GM18909 (cell line): ENCODE measurements around the gene HNRNPA1L2.
"Not testable (repeated sequence)": the region's sequence is repeated elsewhere in the genome, so short reads cannot be mapped to it uniquely, and the experiment has no call there.

Experiments
- ATAC-seq: cut with Tn5 transposase; IDR thresholded peaks from one replicate; pipeline ENCODE4 v1.9.1; 2021; ENCODE audit warnings: mild to moderate bottlenecking; ENCODE audit not compliant: unreplicated experiment, poor library complexity

Gene HNRNPA1L2

DNA sequence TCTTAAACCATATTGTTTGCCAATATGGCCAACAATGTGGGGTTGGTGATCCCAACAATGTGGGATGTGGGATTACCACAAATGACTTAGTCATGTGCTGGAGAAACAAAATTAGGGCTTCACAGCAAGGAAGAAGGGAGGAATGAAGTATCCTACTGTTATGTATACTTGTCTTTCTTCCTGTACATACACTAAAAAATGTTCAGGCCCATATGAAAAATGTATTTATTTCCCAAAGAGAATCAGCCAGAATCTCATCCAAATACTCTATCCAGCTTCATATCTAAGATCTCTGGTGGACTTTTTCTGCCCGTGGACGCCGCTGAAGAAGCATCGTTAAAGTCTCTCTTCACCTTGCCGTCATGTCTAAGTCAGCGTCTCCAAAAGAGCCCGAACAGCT lies at the start of gene HNRNPA1L2:
HNRNPA1L2 (plus strand) TSS at position 301 of the 400 bp plus-strand sequence; CDS start at position 363, 62 bp downstream.
- no peak for ATAC-seq

DNA sequence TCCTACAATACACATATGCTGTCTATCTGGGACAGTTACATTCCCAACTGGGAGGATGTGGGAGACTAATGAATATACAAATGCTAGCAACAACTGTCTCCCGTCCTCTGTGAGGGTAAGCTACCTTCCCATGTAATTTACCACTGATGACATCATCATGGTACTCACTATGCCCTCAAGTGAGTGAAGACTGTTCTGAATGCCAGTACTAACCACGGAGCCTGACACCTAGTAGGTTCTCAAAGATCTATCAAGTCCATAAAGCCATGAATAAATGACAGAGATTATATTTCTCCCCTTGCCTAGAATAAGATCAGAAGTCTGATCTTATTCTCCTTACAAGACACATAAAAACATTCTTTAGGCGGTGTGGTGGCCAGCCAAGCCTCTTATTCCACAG lies 49.1 kb upstream of the HNRNPA1L2 start:
- not testable (repeated sequence) for ATAC-seq

DNA sequence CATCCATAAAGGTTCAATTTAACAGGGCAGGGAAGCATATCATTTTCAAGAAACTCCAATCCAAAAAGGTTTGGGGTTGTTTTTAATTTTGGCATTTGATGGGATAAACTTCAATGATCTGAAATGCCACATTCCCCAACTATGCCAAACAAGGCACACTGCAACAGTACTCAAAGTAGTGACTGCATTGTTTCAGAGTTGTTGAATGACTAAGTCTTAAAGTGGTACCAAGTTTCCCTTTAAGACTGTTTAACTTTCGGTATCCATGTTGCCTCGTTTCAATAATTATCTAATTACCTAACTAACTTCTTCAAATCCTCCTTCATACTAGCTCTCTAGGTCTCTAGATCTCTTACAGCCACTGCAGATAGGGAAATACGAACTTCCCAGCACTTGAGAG lies 48.4 kb upstream of the HNRNPA1L2 start:
- ATAC-seq: not testable (repeated sequence)

DNA sequence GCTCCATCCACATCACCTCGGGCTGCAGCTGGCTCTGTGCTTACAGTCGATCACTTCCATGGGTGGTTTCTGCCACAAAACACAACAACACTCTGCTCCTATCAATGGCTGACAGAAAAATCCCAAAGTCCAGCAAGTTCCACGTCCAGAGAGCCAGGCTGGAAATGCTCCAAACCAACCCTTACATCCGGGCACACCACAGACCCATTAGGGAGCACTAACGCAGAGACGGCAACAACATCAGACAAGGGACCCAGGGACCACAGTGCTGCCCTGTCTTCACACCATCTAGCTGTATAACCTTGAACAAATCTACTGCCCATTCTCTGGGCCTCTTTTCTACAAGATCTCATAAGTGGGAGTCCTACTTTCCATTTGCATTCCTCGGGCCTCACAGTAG lies 47.9 kb upstream of the HNRNPA1L2 start:
- ATAC-seq: not testable (repeated sequence)

DNA sequence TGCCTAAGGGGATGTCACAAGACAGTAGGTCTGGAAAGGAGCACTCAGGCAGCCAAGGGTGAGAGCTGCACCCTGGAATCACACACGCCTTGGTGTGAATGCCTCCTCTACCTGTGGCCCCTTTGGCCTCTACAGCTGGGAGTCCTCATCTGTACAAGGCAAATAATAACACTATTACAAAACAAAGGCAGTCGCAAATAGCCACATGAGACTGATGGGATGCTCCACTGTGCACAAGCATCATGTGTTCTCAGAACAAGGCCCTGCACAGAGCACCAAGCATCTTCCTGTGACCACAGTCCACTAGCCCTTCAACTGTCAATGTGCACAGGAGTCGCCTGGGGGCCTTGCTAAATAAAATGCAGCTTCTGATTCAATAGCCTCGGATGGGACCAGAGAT lies 44.6 kb upstream of the HNRNPA1L2 start:
- ATAC-seq: no peak

DNA sequence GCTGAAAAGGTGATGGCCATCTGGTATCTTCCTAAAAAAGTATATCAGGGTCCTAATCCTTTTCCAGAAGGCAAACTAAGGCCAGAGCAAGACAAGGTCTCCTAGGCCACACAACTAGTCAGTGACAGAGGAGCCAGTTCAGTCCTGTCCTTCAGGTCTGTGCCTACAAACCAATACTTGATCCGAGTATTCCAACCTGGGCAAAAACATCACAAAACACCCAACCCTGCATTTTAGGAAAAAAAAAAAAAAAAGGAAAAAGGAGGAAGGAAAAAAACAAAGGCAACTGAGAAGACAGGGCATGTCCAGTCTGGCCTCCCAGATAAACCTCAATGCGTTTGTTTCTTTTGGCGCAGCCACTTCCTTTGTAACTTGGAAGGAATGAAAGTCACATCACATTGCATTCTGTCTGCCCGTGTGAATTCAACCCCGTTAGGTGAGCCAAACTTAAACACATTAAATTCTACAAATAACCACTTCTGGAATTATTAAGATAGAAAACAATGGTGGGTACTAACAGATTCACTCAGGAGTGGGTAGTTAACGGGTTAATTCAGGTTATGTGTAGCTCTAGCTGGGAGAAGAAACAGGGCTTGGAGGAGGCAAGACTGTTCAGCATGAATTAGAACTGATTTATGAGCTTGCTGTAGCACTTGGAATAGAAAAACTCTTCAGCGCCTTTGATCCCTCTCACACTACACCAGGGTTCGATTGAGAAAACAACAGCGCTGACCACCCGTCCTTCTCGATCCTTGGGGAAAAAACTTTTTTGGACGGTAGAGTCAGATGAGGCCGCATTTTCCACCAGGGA lies 43.0 kb upstream of the HNRNPA1L2 start:
- ATAC-seq: peak; percentile 25

DNA sequence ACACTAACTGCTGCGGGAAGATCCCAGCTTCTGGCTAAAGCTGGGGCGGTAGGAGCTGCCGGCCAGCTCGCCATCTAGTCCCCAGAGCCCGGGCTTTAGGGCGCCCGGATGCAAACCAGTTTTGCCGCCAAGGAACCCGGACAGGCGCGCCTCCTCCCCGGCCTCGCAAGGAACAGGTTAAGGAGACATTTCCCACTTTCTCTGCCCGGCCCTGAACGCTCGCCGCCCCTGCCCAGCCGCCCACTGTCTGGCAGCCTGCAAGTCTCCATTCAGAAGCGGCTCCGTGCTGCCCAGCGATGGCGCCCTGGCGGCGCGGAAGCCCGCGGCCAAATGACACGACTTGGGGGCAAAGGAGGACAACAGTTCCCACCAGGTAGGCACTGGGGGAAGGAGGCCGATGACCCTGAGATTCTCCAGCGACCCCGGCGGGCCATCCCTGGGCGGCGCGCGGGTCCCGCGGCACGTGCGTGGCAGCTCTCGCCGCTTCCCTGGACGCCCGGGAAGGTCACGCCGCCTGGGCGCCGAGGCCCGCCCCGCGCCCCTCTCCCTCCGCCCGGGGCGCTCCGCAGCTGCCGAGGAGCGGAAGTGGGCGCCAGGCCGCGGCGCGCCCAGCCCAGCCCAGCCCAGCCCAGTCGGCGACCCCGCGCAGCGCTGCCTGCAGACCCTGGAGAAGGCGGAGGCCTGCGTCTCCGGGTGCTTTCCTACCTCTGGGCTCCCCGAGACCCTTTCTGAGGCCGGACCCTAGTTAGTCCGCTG lies 42.2 kb upstream of the HNRNPA1L2 start:
- peak; percentile 74 for ATAC-seq

DNA sequence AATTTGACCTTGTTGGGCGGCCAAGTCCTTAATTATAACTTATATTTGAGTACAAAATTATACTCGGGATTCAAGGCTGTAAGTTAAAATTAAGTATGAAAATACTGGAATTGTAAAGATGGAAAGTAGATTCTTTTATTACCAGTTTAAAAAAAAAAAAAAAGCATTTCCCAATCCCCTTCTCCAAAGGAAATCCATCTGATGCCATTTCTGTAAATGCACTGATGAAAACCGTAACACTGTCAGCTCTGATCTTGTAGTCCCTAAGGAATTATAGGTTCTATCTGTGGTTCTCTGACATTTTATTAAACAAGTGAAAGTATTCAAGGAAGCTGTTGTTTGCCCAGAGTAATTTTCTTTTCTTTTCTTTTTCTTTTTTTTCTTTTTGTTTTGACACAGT lies 41.6 kb upstream of the HNRNPA1L2 start:
- ATAC-seq: no peak

DNA sequence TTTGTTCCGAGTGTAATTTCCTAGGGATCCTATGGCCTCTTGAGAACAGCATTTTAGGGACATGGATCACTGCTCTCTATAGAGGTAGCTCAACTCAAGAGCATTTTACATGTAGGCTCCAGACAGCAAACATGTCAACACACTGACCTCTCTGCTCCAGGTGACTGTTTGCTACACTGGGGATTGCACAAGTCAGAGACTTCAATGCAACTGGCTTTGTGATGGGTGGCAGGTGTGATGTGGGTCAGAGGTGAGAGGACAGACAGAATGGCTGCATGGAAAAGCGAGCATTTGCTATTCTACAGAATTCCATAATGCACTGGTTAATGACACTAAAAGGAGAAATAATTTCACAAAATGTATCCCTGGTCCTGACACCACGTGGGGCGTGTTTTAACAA lies 38.9 kb upstream of the HNRNPA1L2 start:
- not testable (repeated sequence) for ATAC-seq

DNA sequence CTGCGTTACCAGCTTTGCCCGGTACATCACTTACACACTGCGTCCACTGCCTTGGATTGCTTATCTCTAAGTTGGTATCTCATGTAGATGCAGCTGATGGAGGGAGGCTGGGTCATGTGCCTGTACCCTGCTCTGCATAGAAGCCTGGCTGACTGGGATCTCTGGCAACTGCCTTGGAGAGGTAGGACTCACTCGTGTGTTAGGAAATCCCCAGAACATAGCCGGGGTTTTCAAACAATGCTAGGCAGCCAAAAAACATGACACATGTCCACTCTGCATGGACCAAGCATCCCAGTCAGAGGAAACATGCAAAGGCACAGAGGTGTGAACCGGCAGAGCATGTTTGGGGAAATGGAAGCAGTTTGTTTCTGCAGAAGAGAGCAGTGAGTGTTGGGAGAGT lies 36.1 kb upstream of the HNRNPA1L2 start:
- not testable (repeated sequence) for ATAC-seq

DNA sequence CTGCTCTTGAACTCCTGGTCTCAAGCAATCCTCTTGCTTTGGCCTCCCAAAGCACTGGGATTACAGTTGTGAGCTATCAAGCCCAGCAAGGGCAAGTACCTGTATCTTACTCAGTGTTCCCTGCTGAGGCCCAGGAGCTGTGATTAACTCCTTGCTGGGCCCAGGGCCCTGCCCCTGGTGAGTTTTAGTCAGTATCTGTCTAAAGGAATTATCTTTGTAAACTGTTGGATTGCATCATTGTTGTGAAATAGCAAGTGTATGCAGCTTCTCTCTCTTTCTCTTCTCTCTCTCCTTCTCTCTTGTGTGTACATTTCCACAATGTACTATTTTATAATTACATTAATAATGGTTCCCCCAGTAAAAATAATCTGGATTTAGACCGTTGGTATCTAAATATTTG lies 35.4 kb upstream of the HNRNPA1L2 start:
- ATAC-seq: not testable (repeated sequence)

DNA sequence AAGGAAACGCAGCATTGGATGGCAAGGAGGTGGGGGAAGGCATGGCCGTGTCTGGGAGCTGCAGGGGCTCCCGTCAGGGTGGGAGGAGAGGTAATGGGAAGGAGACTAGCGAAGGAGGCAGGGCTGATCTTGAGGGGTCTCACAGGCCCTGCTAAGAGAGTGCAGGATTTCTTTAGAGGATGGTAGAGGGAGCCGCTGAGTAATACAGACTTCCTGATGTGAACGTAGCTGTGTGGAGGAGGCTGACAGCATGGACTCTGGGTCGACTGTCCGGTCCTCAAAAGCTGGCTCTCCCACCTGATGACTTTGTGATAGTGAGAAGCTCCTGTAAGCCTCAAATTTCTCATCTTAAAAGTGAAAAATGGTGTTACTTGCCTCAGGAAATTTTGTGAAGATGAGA lies 34.0 kb upstream of the HNRNPA1L2 start:
- not testable (repeated sequence) for ATAC-seq

DNA sequence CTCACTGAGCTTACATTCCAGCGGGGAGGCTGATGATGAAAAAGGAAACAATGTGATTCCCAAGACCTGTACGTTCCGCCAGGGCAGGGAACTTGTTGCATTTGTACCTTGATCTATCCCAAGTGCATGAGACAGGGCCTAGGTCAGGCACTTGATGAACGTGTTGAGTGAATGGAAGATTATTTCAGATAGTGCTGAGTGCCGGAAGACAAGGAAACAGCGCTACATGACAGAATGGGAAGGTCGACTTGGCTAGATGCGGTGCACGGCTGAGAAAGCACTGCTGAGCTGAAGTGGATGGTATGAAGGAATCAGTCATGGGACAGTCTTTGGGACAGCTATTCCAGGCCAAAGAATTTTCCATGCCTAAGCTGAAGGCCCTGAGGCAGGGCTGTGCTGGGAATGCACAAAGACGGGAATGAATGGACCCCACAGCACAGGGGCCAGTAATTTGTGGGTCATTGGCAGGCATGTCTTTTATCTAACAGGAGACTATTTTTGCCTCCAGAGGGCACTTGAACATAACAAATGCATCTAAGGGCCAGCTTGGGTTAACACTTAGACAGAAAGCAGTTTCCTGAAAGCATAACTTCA lies 33.1 kb upstream of the HNRNPA1L2 start:
- ATAC-seq: peak; percentile 78

DNA sequence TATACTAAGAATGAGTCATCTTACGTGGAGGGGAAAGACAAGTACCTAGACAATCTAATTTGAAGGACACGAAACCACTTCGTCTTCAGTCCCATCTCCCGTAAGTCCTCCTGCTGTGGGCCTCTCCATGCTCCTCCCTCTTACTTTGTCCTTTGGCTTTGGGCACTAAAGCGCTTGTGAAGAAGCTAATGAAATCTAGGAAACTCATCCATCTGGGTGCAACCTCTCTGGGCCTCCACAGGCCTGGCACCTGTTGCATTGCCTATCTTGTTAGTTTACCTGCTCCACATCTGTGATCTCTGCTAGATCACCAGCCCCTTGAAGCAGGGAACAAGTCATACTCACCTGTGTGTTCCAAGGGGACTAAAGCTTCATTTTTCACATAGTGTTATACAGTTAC lies 32.1 kb upstream of the HNRNPA1L2 start:
- ATAC-seq: not testable (repeated sequence)

DNA sequence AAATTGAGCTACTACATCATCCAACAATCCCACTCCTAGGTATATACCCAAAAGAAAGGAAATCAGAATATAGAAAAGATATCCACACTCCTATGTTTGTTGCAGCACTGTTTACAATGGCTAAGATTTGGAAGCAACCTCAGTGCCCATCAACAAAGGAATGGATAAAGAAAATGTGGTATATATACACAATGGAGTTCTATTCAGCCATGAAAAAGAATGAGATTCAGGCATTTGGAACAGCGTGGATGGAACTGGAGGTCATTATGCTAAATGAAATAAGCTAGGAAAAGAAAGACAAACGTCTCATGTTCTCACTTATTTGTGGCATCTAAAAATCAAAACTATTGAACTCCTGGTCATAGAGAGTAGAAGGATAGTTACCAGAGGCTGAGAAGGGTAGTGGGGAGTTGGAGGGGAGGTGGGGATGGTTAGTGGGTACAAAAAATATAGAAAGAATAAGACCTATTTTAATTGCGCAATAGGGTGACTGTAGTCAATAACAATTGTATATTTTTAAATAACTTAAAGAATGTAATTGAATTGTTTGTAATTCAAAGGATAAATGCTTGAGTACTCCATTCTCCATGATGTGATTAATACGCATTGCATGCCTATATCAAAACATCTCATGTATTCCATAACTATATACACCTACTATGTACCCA lies 27.0 kb upstream of the HNRNPA1L2 start:
- ATAC-seq: no peak

DNA sequence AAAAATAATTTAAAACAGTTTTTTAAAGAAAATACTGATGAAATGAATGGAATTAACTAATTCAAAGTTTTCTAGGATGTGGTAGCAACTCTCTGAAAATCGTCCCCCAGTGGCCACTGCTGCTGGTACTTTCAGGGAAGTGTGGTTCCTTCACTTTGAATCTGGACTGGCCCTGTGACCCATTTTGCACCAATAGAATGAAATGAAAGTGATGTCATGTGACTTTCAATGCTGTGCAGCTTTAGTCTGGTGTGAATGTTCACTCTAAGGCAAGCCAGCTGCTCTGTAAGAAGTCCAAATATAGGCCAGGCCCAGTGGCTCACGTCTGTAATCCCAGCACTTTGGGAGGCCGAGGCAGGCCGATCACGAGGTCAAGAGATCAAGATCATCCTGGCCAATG lies 26.4 kb upstream of the HNRNPA1L2 start:
- ATAC-seq: no peak

DNA sequence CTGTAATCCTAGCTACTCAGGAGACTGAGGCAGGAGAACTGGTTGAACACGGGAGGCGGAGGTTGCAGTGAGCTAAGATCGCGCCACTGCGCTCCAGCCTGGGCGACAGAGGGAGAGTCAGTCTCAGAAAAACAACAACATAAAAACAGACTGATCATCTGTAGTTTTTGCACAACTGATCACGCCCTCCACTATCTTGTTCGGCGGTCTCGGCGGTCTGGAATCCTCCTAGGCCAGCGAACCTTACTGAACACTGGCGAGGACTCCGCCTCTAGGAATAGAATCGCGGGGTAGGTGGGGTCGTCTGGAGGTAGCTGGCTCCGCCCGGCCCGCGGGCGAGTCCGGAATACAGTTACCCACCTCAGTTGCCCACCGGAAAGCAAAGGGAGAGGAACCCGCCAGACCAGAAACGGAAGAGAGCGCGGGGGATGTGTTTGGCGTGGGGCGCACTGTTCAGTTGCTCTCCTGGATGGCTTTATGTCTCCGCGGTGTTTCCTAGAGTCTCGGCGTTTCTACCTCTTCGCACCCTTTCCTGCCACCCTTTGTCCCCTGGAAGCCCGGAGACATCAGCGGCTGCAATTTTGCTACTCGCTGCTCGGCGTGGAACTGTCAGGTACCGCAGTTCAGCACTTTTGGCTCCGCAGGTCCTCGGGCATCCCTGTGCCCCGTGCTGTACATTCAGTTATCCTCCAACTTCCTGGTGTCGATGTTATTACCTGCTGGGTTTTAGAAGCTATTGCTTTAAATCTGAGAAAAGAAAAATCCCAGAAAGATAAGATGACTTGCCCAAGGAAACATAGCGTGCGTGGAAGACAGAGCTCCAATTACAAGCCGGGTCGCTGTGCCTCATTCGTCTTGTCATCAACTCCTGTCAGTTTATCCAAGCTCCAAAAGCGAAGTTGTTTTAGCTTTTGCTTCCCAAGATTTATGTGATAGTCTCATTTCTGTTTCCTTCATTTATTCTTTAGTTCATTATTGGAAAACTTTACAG lies 24.9 kb upstream of the HNRNPA1L2 start:
- ATAC-seq: peak; percentile 99

DNA sequence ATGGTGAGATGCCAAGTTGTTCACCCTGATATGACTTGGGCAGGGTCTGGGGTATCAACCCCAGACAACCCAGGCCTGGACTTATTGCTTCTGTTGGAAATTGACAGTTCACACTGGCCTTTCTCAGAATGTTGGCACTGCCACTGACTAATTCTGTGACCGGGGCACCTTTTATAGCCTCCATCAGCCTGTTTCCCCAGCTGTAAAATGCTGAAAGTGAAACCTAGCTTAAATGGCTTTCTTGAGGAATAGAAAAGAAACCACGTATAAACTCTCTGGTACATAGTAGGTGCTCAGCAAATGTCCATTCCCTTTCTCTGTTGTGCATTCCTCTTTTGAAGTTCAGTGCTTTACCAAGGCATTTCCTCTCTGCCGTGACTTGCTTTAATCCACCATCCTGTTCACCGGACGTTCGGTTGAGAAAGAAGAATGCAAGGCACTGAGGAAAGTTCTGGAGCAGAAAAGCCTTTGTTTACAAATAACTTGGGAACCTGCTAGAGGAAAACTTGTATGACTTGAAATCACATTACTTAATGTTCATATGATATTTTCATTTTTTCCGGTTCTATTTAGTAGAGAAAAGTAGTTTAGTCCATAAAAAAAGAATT lies 11.0 kb upstream of the HNRNPA1L2 start:
- ATAC-seq: peak; percentile 74
